RWPE1 (cell line): ENCODE data around the gene FANCF.
A peak's percentile ranks its signal among the peaks of the same experiment; 100 is the strongest.

Experiments used
- CTCF ChIA-PET: fragments of 350-600 bp; sonication (Branson Sonifier 250); formaldehyde crosslinking; extraction: SDS; loops from one replicate; lab custom pipeline; 2021; lab: Yijun Ruan, JAX
- POLR2A ChIA-PET: fragments of 400-600 bp; formaldehyde crosslinking; extraction: SDS; loops from one replicate; lab custom pipeline; 2020; ENCODE audit warnings: antibody characterized with exemption; ENCODE audit not compliant: low non-redundant PET; lab: Yijun Ruan, JAX
- DNase-seq: peaks from one replicate; pipeline ENCODE4 v3.0.0; 2012; ENCODE audit warnings: low spot score
- H3K27ac ChIP-seq: fragments of 450-650 bp; 2 replicates; pipeline ENCODE4 v1.5.1; 2017
- CTCF ChIP-seq: fragments of 450-650 bp; conservative IDR thresholded peaks from 2 replicates; pipeline ENCODE4 v1.5.1; 2017; ENCODE audit warnings: low read depth, mild to moderate bottlenecking

The FANCF gene

DNA sequence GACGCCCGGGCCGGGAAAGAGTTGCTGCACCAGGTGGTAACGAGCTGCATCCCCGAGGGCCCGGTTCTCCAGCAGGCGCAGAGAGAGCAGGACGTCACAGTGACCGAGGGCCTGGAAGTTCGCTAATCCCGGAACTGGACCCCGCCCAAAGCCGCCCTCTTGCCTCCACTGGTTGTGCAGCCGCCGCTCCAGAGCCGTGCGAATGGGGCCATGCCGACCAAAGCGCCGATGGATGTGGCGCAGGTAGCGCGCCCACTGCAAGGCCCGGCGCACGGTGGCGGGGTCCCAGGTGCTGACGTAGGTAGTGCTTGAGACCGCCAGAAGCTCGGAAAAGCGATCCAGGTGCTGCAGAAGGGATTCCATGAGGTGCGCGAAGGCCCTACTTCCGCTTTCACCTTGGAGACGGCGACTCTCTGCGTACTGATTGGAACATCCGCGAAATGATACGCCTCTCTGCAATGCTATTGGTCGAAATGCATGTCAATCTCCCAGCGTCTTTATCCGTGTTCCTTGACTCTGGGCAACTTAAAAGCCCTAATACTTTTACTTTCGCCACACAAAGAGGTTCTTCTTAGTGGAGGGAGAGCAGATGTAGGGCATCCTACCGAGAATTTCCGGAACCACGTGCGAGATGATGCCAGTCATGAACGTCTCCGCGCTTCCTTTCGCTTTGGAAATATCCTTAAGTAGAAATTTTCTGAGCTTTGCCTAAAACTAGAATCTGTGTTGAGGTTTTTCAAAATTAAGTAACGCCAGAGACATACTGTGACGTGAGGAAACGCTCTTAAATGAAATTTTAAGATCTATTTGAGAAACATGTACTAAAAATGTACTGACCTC, at the start of gene FANCF:
Gene FANCF (minus strand): TSS at position 376 of the 840 bp plus-strand sequence. CDS start 13 bp downstream, at position 363.
- peak; percentile 98 for DNase-seq
- ChIA-PET CTCF (no interaction called here), POLR2A (interaction anchor here (0.5 kb wide), 1 partner anchor 174 kb away, joined by 3 read pairs; no protein-coding TSS in a partner anchor)
- TF ChIP-seq CTCF = no peak
- peak within 1 kb of the TSS; percentile 96 for H3K27ac ChIP-seq

GRCh38 chr11:22674470-22675439, 49.1 kb upstream of the FANCF start:
- TF ChIP-seq CTCF = no peak
- POLR2A ChIA-PET = no interaction called here
- CTCF ChIA-PET = interaction anchor here (0.6 to 0.7 kb wide), 2 partner anchors 13 to 487 kb away, joined by 3 to 5 read pairs; no protein-coding TSS in a partner anchor
- no peak overlapping the region for H3K27ac ChIP-seq
- DNase-seq = no peak

DNA sequence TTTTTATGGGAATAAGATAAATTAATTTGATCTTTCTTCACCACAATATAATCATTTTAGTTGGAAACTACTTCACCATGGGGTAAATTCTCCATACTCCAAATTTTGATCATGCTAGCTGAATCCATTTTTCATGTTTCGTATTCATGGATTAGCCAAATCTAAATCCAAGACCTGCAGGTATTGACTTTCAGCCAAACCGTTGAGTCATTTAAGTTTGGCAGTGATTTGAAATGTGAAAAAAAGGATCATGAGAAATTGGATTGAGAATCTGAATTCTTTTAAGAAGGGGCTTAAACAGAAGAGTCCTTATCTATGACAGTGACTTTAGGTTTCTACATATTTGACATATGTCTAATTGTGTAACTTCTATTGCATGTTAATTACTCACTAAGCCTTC, 46.1 kb upstream of the FANCF start:
- ChIA-PET POLR2A (no interaction called here), CTCF (interaction anchor here (0.6 to 1.1 kb wide), 2 partner anchors 59 to 73 kb away, joined by 5 to 10 read pairs; no protein-coding TSS in a partner anchor)
- no peak for TF ChIP-seq CTCF
- DNase-seq = no peak
- H3K27ac ChIP-seq = no peak overlapping the region

DNA sequence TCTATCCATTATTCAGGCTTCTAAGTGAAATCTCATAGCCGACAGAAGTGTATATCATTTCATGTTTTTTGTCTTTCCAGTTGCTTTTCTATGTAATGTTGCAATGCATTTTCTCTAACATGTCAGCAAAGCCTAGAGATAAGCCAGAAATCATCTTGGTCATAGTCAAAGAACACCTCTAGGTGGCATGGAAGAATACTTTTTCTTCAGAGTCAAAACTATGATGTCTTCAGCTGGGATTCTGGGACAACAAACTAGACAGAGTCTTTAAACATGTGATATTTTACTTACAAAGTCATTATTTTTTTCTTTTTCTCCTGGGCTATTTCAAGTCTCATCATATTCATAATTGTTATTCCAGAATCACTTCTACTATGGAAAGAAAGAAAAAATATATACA, 45.2 kb upstream of the FANCF start:
- POLR2A ChIA-PET = no interaction called here
- TF ChIP-seq CTCF = no peak
- H3K27ac ChIP-seq = no peak overlapping the region
- CTCF ChIA-PET = interaction anchor here (0.6 to 1.7 kb wide), 10 partner anchors 13 to 1813 kb away, joined by 3 to 6 read pairs (median 3); no protein-coding TSS in a partner anchor
- DNase-seq = no peak

DNA sequence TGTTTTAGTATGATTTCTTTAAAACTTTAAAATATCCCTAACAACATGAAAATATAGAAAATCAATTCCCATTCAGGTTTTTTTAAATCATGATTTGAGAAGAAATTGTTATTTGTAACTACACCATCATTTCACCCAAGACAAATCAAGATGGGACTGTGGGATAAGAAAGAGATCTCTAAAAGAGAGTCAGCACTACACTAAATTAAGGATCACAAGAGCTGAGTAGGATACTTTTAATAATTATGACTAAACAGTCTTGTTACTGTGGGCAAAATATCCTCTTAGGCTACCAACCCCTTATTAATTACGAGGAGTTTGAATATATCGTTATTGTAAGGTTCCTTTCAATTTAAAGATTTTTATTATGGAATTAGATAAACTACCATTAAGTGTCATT, 43.7 kb upstream of the FANCF start:
- CTCF ChIA-PET = no interaction called here
- POLR2A ChIA-PET = no interaction called here
- TF ChIP-seq CTCF = no peak
- H3K27ac ChIP-seq = no peak overlapping the region
- DNase-seq = no peak
